A549 (cell line): ENCODE measurements around the gene PPP4C. TPM values are rescaled to one million over a fixed set of nuclear protein-coding genes. Genes with fewer than 3 reads are reported as not detected.
A peak's percentile ranks its signal among the peaks of the same experiment; 100 is the strongest.
"Not testable (repeated sequence)": the region's sequence is repeated elsewhere in the genome, so short reads cannot be mapped to it uniquely, and the experiment has no call there.

Source experiments
- ATAC-seq, 2 experiments: fragments of 200-7000 bp in 1 of 2; fragments of >200 bp in 1 of 2; cut with Nextera tagmentation in 1 of 2; cut with Tn5 transposase in 1 of 2; 3 replicates each; pipeline versions ENCODE4 v1.8.0 to v1.9.1; 2018 to 2020; ENCODE audit warnings: mild to moderate bottlenecking in 1 of 2, moderate library complexity in 1 of 2
- CTCF ChIA-PET: fragments of 300-600 bp; sonication (Branson Sonifier 250); formaldehyde crosslinking; extraction: SDS; loops from one replicate; lab custom pipeline; 2021; ENCODE audit warnings: antibody characterized with exemption, inconsistent platforms; lab: Yijun Ruan, JAX
- POLR2A ChIA-PET: fragments of 350-600 bp; formaldehyde crosslinking; extraction: SDS; loops from one replicate; lab custom pipeline; 2021; ENCODE audit warnings: antibody characterized with exemption, inconsistent platforms; lab: Yijun Ruan, JAX
- DNase-seq, 2 experiments: peaks; one replicate each; pipeline versions ENCODE4 v3.0.0 to v3.0.0-alpha.2; 2011 to 2016; ENCODE audit warnings: low read depth in 1 of 2, low spot score in 1 of 2
- FAIRE-seq: peaks from 2 replicates; lab custom pipeline; 2011; peaks lifted over from hg19 to GRCh38; lab: Jason Lieb, UNC
- H3K27ac ChIP-seq, 2 experiments: fragments of >200 bp; sonication (Bioruptor Twin); formaldehyde crosslinking; 3 replicates each; pipeline ENCODE4 v1.5.1; 2016 to 2017
- H3K4me1 ChIP-seq: fragments of >200 bp; sonication (Bioruptor Twin); formaldehyde crosslinking; 3 replicates; pipeline ENCODE4 v1.6.1; 2016
- H3K4me2 ChIP-seq: fragments of >200 bp; sonication (Bioruptor Twin); formaldehyde crosslinking; 3 replicates; pipeline ENCODE4 v1.6.1; 2016
- H3K4me3 ChIP-seq: fragments of >200 bp; sonication (Bioruptor Twin); formaldehyde crosslinking; 3 replicates; pipeline ENCODE4 v1.5.1; 2016
- H3K9me3 ChIP-seq: fragments of >200 bp; sonication (Bioruptor Twin); formaldehyde crosslinking; 3 replicates; pipeline ENCODE4 v1.6.1; 2016
- CBX8 ChIP-seq: fragments of 200-600 bp; sonication (generic); IDR thresholded peaks from 2 replicates; pipeline ENCODE4 v1.6.1; 2016
- CHD4 ChIP-seq: fragments of 200-600 bp; sonication (generic); IDR thresholded peaks from 2 replicates; pipeline ENCODE4 v1.6.1; 2016; ENCODE audit warnings: antibody characterized with exemption, mild to moderate bottlenecking, borderline replicate concordance
- ESRRA ChIP-seq: fragments of 150-350 bp; IDR thresholded peaks from 2 replicates; pipeline ENCODE4 v1.6.1; 2014; ENCODE audit warnings: mild to moderate bottlenecking, low read length, borderline replicate concordance
- HOXA7 ChIP-seq: fragments of 250-450 bp; sonication (Bioruptor Pico); IDR thresholded peaks from 2 replicates; pipeline ENCODE4 v1.5.0; 2020; ENCODE audit warnings: mild to moderate bottlenecking, moderate library complexity
- JUNB ChIP-seq: fragments of >200 bp; sonication (Bioruptor Twin); formaldehyde crosslinking; IDR thresholded peaks from 2 replicates; pipeline ENCODE4 v1.6.1; 2016
- MAFK ChIP-seq: fragments of 450-650 bp; IDR thresholded peaks from 2 replicates; pipeline ENCODE4 v1.6.1; 2014; ENCODE audit not compliant: partially characterized antibody
- NPAS2 ChIP-seq: fragments of 250-450 bp; sonication (Bioruptor Pico); IDR thresholded peaks from 2 replicates; pipeline ENCODE4 v1.8.0; 2022; ENCODE audit warnings: mild to moderate bottlenecking, moderate library complexity, borderline replicate concordance
- NR3C1 ChIP-seq: fragments of >200 bp; sonication (Bioruptor Twin); formaldehyde crosslinking; IDR thresholded peaks from 3 replicates; pipeline ENCODE4 v1.6.1; 2017
- RAD21 ChIP-seq, 2 experiments: fragments of >200 bp in 1 of 2; sonication (Bioruptor Twin) in 1 of 2; formaldehyde crosslinking in 1 of 2; IDR thresholded peaks in 1 of 2; conservative IDR thresholded peaks in 1 of 2; 2 replicates in 1 of 2; 3 replicates in 1 of 2; pipeline ENCODE4 v1.6.1; 2012 to 2018; ENCODE audit warnings: inconsistent platforms in 1 of 2
- SMC3 ChIP-seq: fragments of >200 bp; sonication (Bioruptor Twin); formaldehyde crosslinking; IDR thresholded peaks from 3 replicates; pipeline ENCODE4 v1.6.1; 2018; ENCODE audit warnings: inconsistent platforms
- SREBF2 ChIP-seq: fragments of 450-650 bp; IDR thresholded peaks from 2 replicates; pipeline ENCODE4 v1.6.1; 2014; ENCODE audit warnings: mild to moderate bottlenecking, moderate library complexity
- ZNF302 ChIP-seq: fragments of 250-450 bp; sonication (Bioruptor Pico); IDR thresholded peaks from 2 replicates; pipeline ENCODE4 v1.9.0; 2021; ENCODE audit warnings: inconsistent platforms, mild to moderate bottlenecking, moderate library complexity
- ZSCAN20 ChIP-seq: fragments of 250-450 bp; sonication (Bioruptor Pico); IDR thresholded peaks from 2 replicates; pipeline ENCODE4 v1.8.0; 2022; ENCODE audit warnings: mild to moderate bottlenecking, moderate library complexity
- WGBS: methylation state at CpG from one replicate; pipeline ENCODE4 v1.1.6; 2017; ENCODE audit errors: missing lambda C conversion rate; 5-methylcytosine and 5-hydroxymethylcytosine counted together
- polyA plus RNA-seq, 4 experiments: library from polyadenylated mRNA; depleted of rRNA in 3 of 4; stranded (reverse); fragments of >200 nt; fragmentation: RNase III in 1 of 4; extraction: RNeasy Plus Mini Kit Qiagen cat#74134 plus additional on column Dnase treatment in 1 of 4; gene quantifications; 2 replicates in 3 of 4; 3 replicates in 1 of 4; pipeline ENCODE4 v1.2.3, GENCODE V29; 2011 to 2017
- TF ChIP-seq, protein P1 (sequence below): fragments of >200 bp; sonication (Bioruptor Twin); formaldehyde crosslinking; IDR thresholded peaks from 3 replicates; pipeline ENCODE4 v1.5.1; 2016
- TF ChIP-seq, protein P2 (sequence below): fragments of 150-350 bp; IDR thresholded peaks from 2 replicates; pipeline ENCODE4 v1.6.1; 2014; ENCODE audit warnings: low read depth, mild to moderate bottlenecking, low read length

Gene PPP4C
- polyA plus RNA-seq, 2 of the 4 experiments (the other 2 are of a cell fraction) = 102 to 115 TPM

DNA sequence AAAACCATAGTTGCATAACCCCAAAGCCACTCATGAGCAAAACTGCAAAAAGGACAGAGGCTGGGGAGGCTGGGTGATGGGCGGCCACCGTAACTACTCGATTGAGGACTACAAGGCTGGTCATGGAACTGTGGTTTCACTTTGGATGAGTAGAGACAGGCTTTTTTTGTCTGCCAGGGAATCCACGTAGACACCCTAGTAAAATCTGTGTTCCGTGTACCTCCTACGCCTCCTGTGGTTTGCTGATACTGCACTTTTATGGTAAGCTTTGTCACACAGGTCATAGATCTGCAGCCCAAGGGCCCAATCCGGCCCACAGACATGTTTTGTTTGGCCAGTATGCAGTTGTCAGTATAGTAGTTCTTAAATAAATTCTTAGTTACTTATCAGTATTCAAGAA lies 42.5 kb upstream of the PPP4C start:
- ATAC-seq (no peak), FAIRE-seq (no peak), DNase-seq (no peak)
- ChIA-PET POLR2A (no interaction called here), CTCF (interaction anchor here (0.8 to 5.0 kb wide), 27 partner anchors 9 to 383 kb away, joined by 3 to 61 read pairs (median 7); partner anchors contain the start of gene MVP)
- Histone ChIP-seq H3K4me3 (no peak overlapping the region), H3K27ac (no peak overlapping the region), H3K4me1 (0 out of 3 replicates have a peak, but pooled peaks cover 7% of the 10 kb centered on the region), H3K4me2 (no peak overlapping the region), H3K9me3 (no peaks in the 10 kb centered on the region)
- TF ChIP-seq NR3C1 = no peak
- TF ChIP-seq MAFK = peak; percentile 82
- no peak for TF ChIP-seq ZSCAN20 (CRISPR knock-in tag)
- 72% methylated on average over 7 of the region's 7 CpGs for WGBS

DNA sequence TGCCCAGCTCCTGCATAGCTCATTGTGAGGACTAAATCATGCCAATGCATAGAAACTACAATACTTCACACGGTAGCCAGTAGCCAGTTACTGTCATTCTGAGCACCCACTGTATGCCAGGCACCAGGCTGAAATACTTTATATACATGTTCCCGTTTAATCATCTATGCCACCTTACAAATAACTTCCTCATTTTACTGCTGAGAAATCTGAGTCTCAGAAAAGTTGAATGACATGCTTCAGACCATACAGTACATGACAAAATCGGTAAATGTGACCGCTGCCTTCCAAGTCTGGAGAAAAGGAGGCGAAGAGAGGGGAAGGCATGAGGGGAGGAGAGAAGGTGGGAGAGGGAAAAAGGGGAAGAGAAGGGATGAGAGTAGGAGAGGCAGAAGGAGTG lies 35.6 kb upstream of the PPP4C start:
- WGBS = 44% methylated on average over 5 of the region's 5 CpGs
- TF ChIP-seq RAD21 (conservative IDR thresholded peaks at IDR 0.05 in 1 of 2, IDR thresholded peaks at IDR 0.05 in 1 of 2) (no peak), CHD4 (no peak)
- no peak for FAIRE-seq

DNA sequence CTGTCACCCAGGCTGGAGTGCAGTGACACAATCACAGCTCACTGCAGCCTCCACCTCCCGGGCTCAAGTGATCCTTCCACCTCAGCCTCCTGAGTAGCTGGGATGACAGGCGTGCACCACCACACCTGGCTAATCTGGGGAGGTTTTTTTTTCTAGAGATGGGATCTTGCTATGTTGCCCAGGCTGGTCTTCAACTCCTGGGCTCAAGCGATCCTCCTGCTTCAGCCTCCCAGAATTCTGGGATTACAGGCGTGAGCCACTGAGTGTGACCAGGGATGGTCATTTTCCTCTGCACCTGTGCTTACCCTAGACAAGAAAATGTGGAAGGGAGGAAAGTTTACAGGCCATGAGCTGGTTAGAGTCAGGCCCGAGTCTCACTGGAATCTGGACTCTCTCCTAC lies 35.1 kb upstream of the PPP4C start:
- not testable (repeated sequence) for FAIRE-seq
- 42% methylated on average over 5 of the region's 5 CpGs for WGBS

More for the DNA sequence above, 35.6 kb upstream of the PPP4C start:
- H3K27ac ChIP-seq = no peak overlapping the region
- H3K4me3 ChIP-seq = no peak overlapping the region
- no peak overlapping the region for H3K4me2 ChIP-seq
- ChIA-PET POLR2A (no interaction called here), CTCF (interaction anchor here (1.2 to 5.2 kb wide), 6 partner anchors 7 to 192 kb away, joined by 3 to 61 read pairs (median 6); partner anchors contain the start of genes C16orf92, TBX6 and TLCD3B)
- no peak for DNase-seq
- no peaks in the 10 kb centered on the region for H3K9me3 ChIP-seq
- ATAC-seq = no peak; a peak in 1 of 6 replicates
- no peaks in the 10 kb centered on the region for H3K4me1 ChIP-seq

DNA sequence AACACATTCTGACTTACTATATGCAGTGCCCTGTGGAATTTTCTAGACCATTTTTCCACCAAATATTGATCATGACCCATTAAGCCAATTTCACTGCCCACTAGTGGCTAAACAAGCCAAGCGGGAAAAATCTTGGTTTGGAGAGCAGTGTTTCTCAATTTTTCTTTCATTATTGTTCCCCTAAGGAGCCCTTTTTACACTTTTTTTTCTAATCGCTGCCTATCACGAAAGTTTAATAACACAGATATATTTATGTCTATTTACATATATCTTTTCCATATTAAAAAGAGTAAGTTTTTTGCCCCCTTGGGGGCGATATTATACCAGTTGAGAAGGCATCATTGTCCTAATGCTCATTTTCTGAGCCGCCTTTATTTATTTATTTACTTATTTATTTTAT lies 34.0 kb upstream of the PPP4C start:
- Histone ChIP-seq H3K9me3 (no peaks in the 10 kb centered on the region), H3K4me1 (no peaks in the 10 kb centered on the region), H3K27ac (no peak overlapping the region), H3K4me2 (no peak overlapping the region), H3K4me3 (no peak overlapping the region)
- DNase-seq (no peak), ATAC-seq (0 out of 6 replicates have a peak, but pooled peaks of 1 of the 2 experiments have one; percentile 41), FAIRE-seq (no peak)
- POLR2A ChIA-PET = no interaction called here
- CTCF ChIA-PET = interaction anchor here (0.7 to 5.2 kb wide), 13 partner anchors 9 to 234 kb away, joined by 3 to 61 read pairs (median 4); partner anchors contain the start of genes TBX6 and TLCD3B
- no peak for TF ChIP-seq NPAS2
- peak; percentile 61 to 75 for TF ChIP-seq RAD21 (conservative IDR thresholded peaks at IDR 0.05 in 1 of 2, IDR thresholded peaks at IDR 0.05 in 1 of 2)
- TF ChIP-seq SMC3 = peak; percentile 58
- no peak for TF ChIP-seq ZNF302 (CRISPR knock-in tag)
- no peak for TF ChIP-seq CHD4
- TF ChIP-seq CBX8 = no peak
- no peak for TF ChIP-seq SREBF2
- TF ChIP-seq ESRRA = no peak
- TF ChIP-seq, protein P1, sequence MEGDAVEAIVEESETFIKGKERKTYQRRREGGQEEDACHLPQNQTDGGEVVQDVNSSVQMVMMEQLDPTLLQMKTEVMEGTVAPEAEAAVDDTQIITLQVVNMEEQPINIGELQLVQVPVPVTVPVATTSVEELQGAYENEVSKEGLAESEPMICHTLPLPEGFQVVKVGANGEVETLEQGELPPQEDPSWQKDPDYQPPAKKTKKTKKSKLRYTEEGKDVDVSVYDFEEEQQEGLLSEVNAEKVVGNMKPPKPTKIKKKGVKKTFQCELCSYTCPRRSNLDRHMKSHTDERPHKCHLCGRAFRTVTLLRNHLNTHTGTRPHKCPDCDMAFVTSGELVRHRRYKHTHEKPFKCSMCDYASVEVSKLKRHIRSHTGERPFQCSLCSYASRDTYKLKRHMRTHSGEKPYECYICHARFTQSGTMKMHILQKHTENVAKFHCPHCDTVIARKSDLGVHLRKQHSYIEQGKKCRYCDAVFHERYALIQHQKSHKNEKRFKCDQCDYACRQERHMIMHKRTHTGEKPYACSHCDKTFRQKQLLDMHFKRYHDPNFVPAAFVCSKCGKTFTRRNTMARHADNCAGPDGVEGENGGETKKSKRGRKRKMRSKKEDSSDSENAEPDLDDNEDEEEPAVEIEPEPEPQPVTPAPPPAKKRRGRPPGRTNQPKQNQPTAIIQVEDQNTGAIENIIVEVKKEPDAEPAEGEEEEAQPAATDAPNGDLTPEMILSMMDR = peak; percentile 72
- WGBS = 24% methylated on average over 5 of the region's 5 CpGs

More for the DNA sequence above, 35.1 kb upstream of the PPP4C start:
- H3K27ac ChIP-seq, DNase-seq, H3K9me3 ChIP-seq, POLR2A ChIA-PET, H3K4me1 ChIP-seq, ATAC-seq, H3K4me3 ChIP-seq, H3K4me2 ChIP-seq: not testable (repeated sequence)
- CTCF ChIA-PET = interaction anchor here (0.9 to 5.2 kb wide), 7 partner anchors 8 to 233 kb away, joined by 3 to 61 read pairs (median 4); partner anchors contain the start of genes TBX6 and TLCD3B

DNA sequence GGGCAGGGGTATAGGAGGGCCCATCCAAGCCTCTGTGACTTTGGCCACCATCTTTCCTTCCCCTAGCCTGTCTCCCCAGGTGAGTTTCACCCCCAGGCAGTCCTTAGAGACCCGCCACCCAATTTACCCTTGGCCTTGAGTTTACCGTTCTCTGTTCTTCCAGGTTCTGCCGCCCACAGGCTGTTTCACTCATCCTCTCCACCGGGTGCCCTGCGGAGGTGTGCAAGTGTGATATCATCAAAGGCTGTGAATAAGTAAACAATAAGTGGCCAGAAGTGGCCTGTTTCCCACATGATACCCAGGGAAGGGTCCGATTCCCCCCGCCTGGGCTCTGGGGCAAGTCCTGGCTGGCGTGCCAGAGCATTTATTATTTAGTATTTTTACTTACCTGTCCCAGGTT lies 29.6 kb upstream of the PPP4C start:
- H3K4me1 ChIP-seq = no peaks in the 10 kb centered on the region
- no peak overlapping the region for H3K4me2 ChIP-seq
- H3K4me3 ChIP-seq = no peak overlapping the region
- WGBS = 70% methylated on average over 8 of the region's 8 CpGs
- ATAC-seq (peak; percentile 24 to 30; a peak in 1 of 6 replicates), DNase-seq (no peak), FAIRE-seq (no peak)
- H3K27ac ChIP-seq = no peak overlapping the region
- POLR2A ChIA-PET = no interaction called here
- TF ChIP-seq, protein P2, sequence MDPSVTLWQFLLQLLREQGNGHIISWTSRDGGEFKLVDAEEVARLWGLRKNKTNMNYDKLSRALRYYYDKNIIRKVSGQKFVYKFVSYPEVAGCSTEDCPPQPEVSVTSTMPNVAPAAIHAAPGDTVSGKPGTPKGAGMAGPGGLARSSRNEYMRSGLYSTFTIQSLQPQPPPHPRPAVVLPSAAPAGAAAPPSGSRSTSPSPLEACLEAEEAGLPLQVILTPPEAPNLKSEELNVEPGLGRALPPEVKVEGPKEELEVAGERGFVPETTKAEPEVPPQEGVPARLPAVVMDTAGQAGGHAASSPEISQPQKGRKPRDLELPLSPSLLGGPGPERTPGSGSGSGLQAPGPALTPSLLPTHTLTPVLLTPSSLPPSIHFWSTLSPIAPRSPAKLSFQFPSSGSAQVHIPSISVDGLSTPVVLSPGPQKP = no peak
- TF ChIP-seq JUNB (no peak), HOXA7 (CRISPR knock-in tag) (no peak)
- TF ChIP-seq, all 56 proteins: peak for 0
- CTCF ChIA-PET = interaction anchor here (0.8 to 4.6 kb wide), 4 partner anchors 9 to 46 kb away, joined by 3 to 34 read pairs (median 5); partner anchors contain the start of genes TBX6 and TLCD3B
- H3K9me3 ChIP-seq = no peaks in the 10 kb centered on the region
